Suppressor macrophage treated with lipopolysaccharide for 1 hour (primary cell): ENCODE results near the gene MOGAT3.

Experiments used
- DNase-seq, 3 donors: peaks; one replicate each; pipeline ENCODE4 v3.0.0-alpha.2; 2020 to 2022

MOGAT3 gene, protein sequence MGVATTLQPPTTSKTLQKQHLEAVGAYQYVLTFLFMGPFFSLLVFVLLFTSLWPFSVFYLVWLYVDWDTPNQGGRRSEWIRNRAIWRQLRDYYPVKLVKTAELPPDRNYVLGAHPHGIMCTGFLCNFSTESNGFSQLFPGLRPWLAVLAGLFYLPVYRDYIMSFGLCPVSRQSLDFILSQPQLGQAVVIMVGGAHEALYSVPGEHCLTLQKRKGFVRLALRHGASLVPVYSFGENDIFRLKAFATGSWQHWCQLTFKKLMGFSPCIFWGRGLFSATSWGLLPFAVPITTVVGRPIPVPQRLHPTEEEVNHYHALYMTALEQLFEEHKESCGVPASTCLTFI

DNA sequence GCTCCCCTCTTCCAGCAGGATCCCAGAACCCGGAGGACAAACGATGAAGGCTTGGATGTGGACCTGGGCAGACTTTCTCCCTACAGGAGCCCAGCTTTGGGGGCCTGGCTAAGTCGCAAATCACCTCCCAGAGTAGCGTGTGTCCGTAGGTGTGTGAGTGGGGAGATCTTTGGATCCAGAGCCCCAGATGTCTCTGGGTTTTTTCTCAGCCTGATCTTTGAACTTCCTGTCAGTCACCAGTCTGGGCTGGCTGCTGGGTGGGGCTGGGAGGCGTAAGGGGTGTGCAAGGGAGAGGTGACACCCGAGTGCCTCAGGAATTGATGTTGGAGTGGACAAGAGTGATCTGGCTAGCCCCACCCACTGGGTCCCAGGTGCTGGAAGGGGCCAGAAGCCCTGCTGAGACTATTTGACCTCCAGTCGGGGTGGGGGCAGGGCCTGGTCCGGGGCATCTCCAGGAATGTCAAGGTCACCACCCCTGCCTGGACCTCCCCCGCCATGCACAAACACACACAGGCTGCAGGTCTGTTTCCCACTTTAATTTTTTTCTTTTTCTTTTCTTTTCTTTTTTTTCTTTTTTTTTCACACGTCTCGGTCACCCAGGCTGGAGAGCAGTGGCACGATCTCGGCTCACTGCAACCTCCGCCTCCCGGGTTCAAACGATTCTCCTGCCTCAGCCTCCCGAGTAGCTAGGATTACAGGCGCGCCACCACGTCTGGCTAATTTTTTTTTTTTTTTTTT lies at the start of gene MOGAT3:
TSS of gene MOGAT3 (minus strand) at position 175 of the 738 bp plus-strand sequence. CDS start 182 bp downstream, outside the sequence.
- DNase-seq = peak in 1 of 3 donors; percentile 26

DNA sequence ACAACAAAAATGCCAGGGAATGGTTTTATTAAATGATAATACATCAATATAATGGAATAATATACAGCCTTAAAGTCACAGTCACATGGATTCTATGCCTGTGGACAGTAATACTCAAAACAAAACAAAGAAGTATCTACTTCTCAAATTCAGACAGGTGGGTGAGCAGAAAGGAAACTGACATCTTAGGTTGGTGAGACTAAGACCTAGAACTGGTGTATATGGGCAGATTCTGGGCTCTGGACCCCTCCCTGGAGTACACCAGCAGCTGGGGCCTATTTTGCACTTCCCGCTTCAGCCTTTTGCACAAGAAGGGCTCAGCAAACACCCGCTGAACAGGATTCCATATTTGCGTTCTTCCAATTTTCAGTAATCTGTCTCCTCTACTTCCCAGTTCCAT lies 49.5 kb upstream of the MOGAT3 start:
- DNase-seq = no peak

DNA sequence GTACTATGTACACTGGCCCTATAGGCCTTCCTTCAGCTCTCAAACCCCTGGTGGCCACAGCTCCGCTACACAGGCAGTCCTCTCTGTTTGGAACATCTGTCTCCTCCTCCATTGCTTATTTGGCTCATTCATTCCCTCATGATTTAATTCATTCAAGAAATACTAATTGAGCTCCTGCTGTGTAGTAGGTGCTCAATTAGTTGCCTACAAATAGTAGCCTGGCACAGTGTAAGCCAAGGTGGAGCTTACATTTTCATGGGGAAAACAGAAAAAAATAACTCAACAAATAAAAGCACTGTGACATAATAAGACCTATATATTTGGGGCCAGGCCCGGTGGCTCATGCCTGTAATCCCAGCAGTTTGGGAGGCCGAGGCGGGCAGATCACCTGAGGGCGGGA lies 47.4 kb upstream of the MOGAT3 start:
- no peak for DNase-seq

DNA sequence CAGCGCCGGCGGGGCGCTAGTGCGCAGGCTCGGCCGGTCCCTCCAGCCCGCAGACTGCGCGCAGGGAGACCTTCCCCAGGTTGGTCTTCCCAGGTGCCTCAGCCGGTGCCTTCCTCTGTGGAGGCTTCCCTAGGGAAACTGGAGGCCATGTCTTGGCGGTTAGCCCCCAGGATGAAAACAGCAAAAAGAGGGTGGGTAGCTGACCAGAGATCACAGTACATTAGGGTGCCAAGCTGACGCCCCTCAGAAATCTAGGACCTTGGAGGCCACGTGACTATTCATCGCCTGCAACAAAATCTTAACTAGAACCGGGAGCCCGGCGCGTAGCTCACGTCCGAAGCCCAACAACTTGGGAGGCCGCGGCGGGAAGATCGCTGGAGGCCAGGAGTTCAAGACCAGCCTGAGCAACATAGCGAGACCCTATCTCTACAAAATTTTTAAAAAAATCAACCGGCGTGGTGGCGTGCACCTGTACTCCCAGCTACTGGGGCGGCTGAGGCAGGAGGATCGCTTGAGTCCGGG lies 44.4 kb upstream of the MOGAT3 start:
- no peak for DNase-seq

DNA sequence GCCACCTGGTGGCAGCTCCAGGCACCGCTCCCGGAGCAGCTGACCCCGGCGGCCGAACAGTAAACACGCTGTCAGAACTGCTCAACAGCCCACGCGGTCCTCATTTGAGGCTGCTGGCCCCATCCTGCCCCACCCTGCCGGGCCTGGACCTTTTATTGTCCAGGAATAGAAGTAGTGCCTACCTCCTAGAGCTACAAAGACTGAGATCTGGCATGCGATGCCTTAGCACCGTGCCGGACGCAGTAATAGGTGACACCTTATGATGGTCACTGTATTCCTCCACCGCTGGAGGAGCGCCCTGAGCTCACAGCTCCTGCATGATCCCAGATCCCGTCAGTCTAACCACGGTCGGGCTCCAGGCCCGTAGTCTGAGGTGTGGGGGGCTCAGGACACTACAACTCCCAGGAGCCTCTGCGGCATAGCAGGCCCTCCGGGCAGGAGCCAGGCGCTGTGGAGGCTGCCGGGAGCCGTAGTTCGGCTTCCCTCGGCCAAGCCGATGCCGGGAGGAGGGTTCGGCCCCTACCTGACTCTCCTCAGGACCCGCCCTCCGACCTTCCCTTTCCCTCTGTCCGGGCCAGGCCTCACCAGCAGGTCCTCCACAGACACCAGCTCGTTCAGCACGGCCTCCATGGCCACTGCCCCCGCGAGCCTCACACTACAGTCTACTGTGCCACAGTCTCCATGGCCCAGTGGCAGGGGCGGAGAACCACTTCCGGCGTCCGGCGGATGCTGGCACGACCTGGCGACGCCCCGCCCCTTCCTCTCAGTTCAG lies 43.7 kb upstream of the MOGAT3 start, which contains the start of gene FIS1:
TSS of gene FIS1 (minus strand) at position 707 of the 772 bp plus-strand sequence. CDS start at position 630, 77 bp downstream.
- peak; percentile 91 to 96 (median 94) for DNase-seq

DNA sequence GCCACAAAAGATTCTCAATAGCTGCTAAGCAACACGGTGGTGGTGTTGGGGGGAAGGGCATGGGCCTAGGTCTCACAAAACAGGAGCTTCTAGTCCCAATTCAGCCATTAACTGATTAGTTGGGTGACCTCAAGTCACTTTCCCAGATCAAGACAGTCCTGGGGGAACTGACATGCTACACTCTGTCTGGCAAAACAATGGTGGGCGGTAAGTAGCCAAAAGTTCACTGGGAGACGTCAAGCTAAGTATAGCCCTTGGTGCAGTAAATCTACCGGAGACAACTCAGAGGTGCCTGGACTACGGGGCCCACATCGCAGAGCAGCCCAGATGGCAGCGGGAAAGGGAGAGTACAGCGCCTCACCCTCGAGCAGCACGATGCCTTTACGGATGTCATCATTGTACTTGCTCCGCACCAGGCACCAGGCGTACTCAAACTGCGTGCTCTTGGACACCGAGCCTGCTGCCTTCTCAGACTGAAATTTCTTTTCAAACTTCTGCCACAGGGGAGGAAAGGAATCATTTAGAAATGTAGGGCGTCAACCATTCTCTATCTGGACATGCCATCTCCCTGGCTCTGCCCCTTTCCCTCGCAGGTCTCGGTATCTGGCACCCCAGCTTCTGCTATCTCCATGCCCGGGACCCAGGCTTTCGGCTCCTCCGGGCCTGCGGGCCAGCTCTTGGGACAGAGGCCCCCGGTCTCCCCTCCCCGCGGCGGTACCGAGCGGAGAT lies 43.0 kb upstream of the MOGAT3 start:
- peak in 2 of 3 donors; percentile 30 to 37 for DNase-seq

DNA sequence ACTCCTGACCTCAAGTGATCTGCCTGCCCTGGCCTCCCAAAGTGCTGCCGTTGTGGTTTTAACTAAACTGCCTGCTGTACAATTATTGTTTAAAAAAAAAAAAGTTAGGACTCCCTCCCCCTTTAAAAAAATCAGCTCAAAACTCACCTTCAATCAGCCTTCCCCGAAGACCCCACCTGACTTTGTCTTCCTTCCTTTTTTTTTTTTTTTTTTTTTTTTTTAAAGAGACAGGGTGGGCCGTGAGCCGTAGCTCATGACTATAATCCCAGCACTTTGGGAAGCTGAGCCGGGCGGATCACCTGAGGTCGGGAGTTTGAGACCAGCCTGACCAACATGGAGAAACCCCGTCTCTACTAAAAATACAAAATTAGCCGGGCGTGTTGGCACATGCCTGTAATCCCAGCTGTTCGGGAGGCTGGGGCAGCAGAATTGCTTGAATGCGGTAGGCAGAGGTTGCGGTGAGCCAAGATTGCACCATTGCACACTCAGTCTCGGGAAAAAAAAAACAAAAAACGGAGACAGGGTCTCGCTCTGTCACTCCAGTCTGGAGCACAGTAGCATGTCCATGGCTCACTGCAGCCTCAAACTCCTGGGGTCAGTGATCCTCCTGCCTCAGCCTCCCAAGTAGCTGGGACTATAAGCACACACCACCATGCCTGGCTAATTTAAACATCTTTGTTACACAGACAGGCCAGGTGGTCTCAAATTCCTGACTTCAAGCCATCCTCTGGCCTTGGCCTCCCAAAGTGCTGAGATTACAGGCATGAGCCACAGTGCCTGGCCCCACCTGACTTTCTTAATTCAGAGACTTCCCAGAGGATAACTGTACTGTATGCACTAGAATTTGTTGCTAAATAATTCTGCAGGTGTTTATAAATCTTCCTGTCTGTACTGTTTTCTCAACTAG lies 40.9 kb upstream of the MOGAT3 start:
- DNase-seq = no peak

DNA sequence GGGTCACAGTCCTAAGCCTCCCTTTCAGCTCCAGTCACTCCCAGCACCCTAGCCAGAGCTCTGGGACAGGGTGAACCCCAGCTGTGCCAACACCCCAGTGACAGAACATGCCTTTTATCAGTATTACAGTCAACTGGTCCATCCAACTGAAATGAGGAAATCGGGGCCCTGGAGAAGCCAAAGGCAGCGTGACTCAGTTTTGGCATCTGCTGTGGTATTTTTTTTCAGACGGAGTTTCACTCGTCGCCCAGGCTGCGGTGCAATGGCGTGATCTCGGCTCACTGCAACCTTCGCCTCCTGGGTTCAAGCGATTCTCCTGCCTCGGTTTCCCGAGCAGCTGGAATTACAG lies 40.2 kb upstream of the MOGAT3 start:
- peak; percentile 81 to 89 (median 87) for DNase-seq

DNA sequence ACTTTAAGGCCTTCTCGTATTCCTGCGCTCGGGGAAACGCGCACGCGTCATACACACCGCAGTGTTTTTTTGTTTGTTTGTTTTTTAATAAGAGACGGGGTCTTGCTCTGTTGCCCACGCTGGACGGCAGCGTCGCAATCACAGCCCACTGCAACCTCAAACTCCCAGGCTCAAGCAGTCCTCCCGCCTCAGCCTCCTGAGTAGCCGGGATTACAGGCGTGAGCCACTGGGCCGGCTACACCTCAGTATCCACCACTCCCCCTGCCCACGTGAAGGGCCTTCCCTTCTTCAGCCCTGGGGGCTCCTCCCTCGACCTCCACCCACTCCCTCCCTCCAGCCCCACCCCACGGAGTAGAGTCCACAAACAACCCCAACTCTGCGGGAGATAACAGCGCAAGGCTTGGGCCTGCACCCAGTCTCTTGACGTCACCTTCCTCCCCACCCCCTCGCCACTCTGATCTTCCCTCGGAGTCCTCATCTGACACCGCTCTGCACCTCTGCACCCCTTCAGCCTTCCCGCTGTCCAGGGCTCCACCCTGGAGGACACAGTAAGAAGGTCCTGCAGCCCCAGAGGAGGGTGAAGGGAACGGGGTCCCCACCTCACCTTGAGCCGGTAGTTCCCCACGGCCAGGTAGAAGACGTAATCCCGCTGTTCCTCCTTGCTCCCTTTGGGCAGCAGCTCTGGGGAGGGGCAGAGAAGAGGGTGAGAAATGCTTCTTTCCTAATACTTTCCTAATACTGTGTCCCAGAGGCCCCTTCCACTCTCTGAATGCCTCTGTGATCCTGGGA lies 39.6 kb upstream of the MOGAT3 start:
- DNase-seq = no peak

DNA sequence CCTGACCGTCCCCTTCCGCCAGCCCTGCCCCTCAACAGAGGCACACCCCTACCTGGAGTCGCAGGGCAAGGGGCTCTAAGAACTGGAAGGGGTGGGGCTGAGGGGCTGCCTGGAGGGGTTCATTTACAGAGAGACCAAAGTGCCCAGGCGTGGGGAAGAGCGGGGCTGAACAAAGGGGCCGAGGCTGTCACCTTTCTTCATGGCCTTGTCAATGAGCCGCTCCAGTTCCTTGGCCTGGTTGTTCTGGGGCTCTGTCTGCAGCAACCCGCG lies 39.0 kb upstream of the MOGAT3 start:
- DNase-seq = no peak

DNA sequence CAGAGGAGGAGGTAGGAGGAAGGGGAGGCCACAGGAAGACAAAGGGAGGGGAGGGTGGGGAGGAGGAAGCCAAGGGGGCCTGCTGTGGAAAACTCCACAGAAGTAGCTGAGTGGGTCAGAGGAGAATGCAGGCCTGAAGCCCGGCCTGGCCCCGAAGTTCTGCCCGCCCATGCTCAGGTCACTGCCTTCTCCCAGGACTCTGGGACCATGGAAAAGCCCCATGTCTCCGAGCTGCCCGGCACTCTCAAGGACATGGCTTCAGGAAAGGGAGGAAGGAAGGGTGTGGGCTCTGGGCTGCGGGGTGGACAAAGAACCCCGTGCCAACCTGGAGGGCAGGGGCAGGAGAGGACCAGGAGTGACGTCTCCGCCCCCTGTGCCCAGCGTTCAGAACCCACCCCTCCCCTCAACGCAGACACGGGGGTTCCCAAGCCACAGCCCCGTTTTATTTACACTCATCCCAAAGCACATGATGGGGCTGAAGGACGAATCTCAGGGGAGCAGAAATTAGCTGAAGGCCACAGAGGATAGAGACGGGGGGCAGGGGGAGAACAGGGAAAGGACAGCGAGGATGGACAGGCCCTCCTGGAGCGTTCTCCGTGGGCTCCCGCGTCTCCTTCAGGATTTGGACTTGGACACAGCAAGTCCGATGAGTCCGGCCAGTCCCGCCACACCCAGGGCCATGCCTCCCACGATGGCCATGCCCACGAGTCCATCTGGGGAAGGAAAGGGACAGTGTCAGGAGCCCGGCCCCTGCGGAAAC lies 38.5 kb upstream of the MOGAT3 start:
- no peak for DNase-seq

DNA sequence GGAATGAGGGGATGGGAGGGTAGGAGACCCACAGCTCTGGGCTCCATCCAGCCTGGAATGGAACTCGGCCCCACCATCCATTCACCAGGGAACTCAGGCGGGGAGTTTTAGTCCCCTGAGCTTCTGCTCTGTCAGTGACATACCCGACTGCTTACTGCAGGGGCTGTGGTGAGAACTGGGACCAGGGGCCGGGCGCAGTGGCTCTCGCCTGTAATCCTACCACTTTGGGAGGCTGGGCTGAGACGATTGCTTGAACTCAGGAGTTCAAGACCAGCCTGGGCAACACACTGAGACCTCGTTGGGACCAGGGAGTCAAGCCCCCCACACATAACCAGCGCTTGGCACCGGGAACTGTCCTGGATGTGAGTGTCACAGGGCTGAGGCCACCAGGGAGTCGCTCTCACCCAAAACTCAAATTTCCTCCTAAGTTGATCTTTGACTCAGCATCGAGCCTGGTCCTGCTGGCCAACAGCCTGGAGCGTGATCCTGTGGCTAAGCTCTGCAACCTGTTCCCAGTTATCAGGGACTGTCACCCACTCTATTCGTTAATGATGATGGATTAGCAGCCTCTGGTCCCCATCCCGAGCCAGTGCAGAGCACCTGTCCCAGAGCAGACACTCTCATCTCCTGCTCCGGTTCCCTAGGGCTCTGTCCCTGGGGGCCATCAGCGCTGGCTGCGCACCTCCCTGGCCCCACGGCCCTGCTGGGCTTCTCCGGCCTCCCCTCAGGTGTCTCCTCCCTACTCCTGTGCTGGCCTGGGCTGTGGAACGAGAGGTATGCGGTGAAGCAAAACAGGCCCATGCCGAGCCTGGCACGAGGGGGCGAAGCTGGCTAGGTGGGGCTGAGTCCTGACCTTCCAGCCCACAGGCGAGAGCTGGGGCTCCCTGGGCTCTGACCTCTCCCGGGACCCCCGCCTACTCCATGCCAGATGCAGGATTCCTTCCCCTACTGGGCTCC lies 37.7 kb upstream of the MOGAT3 start:
- DNase-seq = no peak

DNA sequence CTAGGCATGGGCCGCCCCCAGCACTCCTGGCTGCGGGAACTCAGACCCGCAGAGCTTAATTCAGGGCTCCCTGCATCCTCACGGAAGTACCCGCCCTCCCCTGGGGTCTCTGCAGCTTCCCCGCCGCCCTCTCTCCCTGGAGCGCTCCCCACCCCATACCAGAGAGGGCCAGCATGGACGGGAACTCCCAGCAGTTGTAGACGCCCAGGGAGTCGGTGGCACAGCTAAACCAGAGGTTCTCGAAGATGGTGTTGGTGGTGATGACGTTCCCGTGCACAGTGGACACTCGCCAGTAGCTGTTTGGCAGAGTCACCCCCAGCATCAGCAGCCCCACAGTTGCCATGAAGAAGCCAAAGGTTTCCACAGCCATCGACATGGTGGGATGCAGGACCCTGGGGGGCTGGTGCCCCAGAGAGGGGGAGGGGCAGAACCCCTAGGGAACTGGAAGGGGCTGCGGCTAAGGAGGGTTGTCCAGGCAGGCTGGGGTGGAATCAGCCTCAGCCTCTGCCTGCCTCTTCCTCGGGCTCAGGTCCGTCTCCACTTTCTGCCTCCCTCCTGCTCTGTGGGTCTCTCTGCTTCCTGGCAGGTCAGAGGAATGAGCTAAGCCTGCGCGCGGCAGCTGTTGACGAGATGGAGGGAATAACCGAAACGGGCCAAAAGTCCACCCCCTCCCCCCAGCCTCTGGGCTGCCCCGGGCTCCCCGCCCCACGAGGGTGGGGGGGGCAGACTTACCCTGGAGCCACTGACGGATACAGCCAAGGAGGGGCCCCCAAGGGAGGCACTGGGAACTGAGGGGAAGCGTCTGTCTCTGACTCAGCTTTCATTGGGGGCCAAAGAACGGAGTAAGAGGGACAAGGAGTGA lies 36.6 kb upstream of the MOGAT3 start, which contains the start of gene CLDN15:
TSS of gene CLDN15 (minus strand) at position 597 of the 862 bp plus-strand sequence. CDS start at position 376, 221 bp downstream.
- peak in 2 of 3 donors; percentile 33 to 48 for DNase-seq

DNA sequence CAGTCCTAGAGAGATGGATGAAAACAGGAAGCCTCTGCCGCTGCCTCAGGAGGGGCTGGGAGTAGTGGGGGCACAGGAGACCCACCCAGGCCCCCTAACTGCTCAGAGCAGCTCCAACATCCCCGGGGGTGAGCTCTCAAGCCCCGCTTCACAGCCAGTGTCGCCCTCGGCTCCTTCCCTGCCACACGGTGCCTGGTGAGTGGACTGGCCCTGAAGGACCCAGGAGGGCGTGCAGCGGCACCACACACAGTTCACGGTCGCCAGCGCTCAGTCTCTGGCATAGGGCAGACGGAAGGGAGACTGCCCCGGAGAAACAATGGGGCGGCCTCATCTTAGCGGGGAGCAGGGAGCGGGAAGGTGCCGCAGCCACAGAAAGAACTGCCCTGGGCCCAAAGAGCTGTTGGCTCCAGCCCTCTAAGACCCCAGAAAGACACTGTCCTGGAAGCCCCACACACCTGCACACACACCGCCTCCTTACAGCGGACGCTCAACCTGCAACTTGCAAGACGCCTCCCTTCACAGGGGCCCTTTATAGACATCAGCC lies 35.5 kb upstream of the MOGAT3 start:
- DNase-seq = no peak

DNA sequence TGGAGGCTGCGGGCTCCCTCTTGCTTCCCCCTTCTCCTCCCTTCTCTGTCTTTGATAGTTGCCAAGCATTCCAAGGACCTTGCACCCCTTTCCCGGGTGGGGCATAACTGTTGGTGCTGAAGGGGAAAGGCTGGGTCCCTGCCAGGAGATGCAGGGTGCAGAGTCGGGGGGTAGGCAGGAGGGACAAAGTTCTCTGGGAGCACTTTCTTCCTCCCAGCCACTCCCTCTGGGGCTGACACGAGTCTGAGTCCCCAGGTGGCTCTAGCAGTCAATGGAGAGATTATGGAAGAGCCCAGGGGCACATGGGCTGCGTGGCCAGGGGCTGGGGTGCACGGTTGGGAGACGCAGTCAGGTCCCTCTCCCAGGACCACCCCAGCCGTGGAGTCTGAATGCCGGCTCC lies 34.7 kb upstream of the MOGAT3 start:
- DNase-seq = no peak

DNA sequence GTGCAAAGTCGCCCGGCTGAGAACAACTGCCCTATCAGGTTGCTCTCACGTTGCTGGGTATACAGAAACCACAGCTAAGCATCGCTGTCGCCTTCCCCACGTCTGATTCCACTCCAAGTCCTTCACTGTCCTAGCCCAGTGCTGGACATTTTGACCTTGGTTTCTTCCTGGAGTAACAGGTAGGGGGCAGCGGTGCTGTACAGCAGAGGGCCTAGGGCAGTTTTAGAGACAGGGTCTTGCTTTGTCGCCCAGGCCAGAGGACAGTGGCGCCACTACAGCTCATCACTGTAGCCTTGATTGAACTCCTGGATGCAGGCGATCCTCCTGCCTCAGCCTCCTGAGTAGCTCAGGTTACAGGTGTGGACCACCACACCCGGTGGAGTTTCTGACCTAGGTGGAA lies 34.2 kb upstream of the MOGAT3 start:
- DNase-seq = peak in 2 of 3 donors; percentile 43 to 50

DNA sequence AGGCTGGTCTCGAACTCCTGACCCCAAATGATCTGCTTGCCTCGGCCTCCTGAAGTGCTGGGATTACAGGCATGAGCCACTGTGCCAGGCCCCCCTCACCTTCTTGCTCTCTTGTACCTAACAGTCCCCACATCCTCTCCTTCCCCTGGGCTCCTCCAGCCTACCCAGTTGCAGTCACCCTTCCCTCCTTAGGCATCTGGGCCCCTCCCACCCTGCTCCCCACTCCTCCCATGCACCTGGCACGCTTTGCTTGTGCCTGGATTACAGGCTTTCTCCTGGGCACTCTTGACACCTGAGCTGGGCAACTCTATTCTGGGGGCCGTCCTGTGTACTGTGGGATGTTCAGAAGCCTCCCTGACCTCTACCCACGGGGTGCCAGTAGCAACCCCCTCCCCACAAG lies 33.8 kb upstream of the MOGAT3 start:
- no peak for DNase-seq
